Transverse colon (tissue), 4 donors: ENCODE results near the gene GRIK4. TPM values are rescaled to one million over a fixed set of nuclear protein-coding genes. Genes with fewer than 3 reads are reported as not detected.
"Not testable (repeated sequence)": the region's sequence is repeated elsewhere in the genome, so short reads cannot be mapped to it uniquely, and the experiment has no call there.

ENCODE experiments used
- DNase-seq: peaks from one replicate; pipeline ENCODE4 v3.0.0-alpha.2; 2019
- H3K27ac ChIP-seq, 4 donors: fragments of 200-600 bp; sonication (generic); 2 replicates each; pipeline ENCODE4 v1.5.1; 2016 to 2018; ENCODE audit warnings: inconsistent platforms in 4 of 4
- H3K27me3 ChIP-seq: fragments of 200-600 bp; sonication (generic); 2 replicates; pipeline ENCODE4 v1.5.1; 2017; ENCODE audit warnings: inconsistent platforms
- H3K36me3 ChIP-seq, 4 donors: fragments of 200-600 bp; sonication (generic); 2 replicates each; pipeline ENCODE4 v1.5.1; 2017 to 2019; ENCODE audit warnings: inconsistent platforms in 4 of 4
- H3K4me1 ChIP-seq, 4 donors: fragments of 200-600 bp; sonication (generic); 2 replicates each; pipeline ENCODE4 v1.5.1; 2017 to 2020; ENCODE audit warnings: inconsistent platforms in 4 of 4
- H3K4me3 ChIP-seq, 4 donors: fragments of 200-600 bp; sonication (generic); 1 replicate in 1 of 4; 2 replicates in 3 of 4; pipeline versions ENCODE4 v1.5.1 to v1.6.1; 2017 to 2019; ENCODE audit warnings: inconsistent platforms in 4 of 4
- H3K9me3 ChIP-seq, 2 donors: fragments of 200-600 bp; sonication (generic); 2 replicates each; pipeline ENCODE4 v1.5.1; 2017 to 2019; ENCODE audit warnings: inconsistent platforms in 2 of 2
- EP300 ChIP-seq: sonication (generic); formaldehyde crosslinking; IDR thresholded peaks from one replicate; pipeline ENCODE4 v1.6.1; 2017; ENCODE audit warnings: antibody characterized with exemption, low read depth
- POLR2A ChIP-seq: fragments of 450-650 bp; IDR thresholded peaks from one replicate; pipeline ENCODE4 v1.6.1; 2016; ENCODE audit warnings: antibody characterized with exemption, mild to moderate bottlenecking, moderate library complexity
- POLR2AphosphoS5 ChIP-seq, 3 donors: sonication (generic); formaldehyde crosslinking; IDR thresholded peaks; one replicate each; pipeline ENCODE4 v1.6.1; 2016; ENCODE audit warnings: antibody characterized with exemption in 3 of 3
- WGBS, 2 donors: methylation state at CpG; one replicate each; pipeline ENCODE4 v1.1.5; 2018; ENCODE audit warnings: low coverage in 1 of 2; 5-methylcytosine and 5-hydroxymethylcytosine counted together
- in situ Hi-C, 4 donors: fragments of 200-750 bp; cut with MboI; loops; one replicate each; pipeline versions ENCODE4 v1.15.0 to v1.15.1; 2017; ENCODE audit warnings: low sequenced_read_pairs in 3 of 4, low pct_ligation_motif_present in 1 of 4, low pct_unique_long_range_greater_than_20kb in 1 of 4
- intact Hi-C: fragments of 100-400 bp; cut with DNase I; formaldehyde crosslinking; loops from one replicate; pipeline ENCODE4 v1.15.1; 2023; ENCODE audit warnings: low total_unique reads
- total RNA-seq, 4 donors: library from RNA; depleted of rRNA; stranded (reverse); fragments of >200 nt; gene quantifications; one replicate each; pipeline ENCODE4 v1.1.0, GENCODE V29; 2016
- TF ChIP-seq, protein P1 (sequence below), 5 experiments: fragments of 200-600 bp in 3 of 5; fragments of 450-650 bp in 2 of 5; sonication (generic) in 3 of 5; IDR thresholded peaks; 1 replicate in 2 of 5; 2 replicates in 3 of 5; pipeline ENCODE4 v1.5.1; 2016 to 2017; ENCODE audit warnings: antibody characterized with exemption in 5 of 5, inconsistent platforms in 3 of 5, mild to moderate bottlenecking in 2 of 5, moderate library complexity in 1 of 5

The GRIK4 gene
- total RNA-seq, 4 donors from 2014 or later: 2.6 TPM; not detected in 3

DNA sequence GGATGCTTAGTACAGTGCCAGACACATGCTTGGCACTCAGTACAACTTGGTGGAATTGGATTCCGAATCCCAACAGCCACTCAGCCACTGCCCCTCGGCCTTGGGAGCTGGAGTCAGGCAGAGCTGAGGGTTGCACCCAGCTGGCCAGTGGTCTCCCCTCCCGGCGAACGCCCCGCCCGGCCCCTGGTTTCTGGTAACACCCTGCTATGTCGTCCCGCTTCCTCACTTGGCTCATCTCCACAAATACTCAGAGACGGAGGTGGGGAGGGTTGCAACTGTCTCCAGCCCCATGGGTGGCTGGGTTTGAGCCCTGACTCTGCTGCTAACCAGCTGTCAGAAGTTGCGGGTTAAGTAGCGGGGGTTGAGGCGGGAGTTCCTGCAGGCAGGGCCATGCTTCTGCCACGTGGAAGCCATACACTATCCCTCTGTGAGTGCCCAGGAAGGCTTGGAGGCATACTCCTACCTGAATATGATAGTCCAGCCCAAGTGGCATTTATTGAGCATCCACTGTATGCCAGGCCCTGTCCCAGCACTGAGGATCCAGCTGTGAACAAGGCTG is 67.1 kb downstream of the GRIK4 start:
- TF ChIP-seq POLR2A: no peak
- TF ChIP-seq, protein P1, sequence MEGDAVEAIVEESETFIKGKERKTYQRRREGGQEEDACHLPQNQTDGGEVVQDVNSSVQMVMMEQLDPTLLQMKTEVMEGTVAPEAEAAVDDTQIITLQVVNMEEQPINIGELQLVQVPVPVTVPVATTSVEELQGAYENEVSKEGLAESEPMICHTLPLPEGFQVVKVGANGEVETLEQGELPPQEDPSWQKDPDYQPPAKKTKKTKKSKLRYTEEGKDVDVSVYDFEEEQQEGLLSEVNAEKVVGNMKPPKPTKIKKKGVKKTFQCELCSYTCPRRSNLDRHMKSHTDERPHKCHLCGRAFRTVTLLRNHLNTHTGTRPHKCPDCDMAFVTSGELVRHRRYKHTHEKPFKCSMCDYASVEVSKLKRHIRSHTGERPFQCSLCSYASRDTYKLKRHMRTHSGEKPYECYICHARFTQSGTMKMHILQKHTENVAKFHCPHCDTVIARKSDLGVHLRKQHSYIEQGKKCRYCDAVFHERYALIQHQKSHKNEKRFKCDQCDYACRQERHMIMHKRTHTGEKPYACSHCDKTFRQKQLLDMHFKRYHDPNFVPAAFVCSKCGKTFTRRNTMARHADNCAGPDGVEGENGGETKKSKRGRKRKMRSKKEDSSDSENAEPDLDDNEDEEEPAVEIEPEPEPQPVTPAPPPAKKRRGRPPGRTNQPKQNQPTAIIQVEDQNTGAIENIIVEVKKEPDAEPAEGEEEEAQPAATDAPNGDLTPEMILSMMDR (IDR thresholded peaks at IDR 0.05): no peak
- TF ChIP-seq POLR2AphosphoS5 (IDR thresholded peaks at IDR 0.05): no peak
- no peak for TF ChIP-seq EP300
- in situ Hi-C loops: no loop called here
- DNase-seq: no peak
- Histone ChIP-seq H3K9me3 (peaks cover 0 to 4% of the 10 kb centered on the region in 2 donors), H3K4me1 (no peaks in the 10 kb centered on the region), H3K36me3 (no peaks in the 10 kb centered on the region), H3K27ac (no peak overlapping the region), H3K27me3 (peaks cover 36% of the 10 kb centered on the region), H3K4me3 (no peak overlapping the region)
- intact Hi-C loops: no loop called here
- 77% methylated on average over 14 of the region's 14 CpGs; no CpG with 5 or more reads in 1 of the 2 donors for WGBS, 2 donors

DNA sequence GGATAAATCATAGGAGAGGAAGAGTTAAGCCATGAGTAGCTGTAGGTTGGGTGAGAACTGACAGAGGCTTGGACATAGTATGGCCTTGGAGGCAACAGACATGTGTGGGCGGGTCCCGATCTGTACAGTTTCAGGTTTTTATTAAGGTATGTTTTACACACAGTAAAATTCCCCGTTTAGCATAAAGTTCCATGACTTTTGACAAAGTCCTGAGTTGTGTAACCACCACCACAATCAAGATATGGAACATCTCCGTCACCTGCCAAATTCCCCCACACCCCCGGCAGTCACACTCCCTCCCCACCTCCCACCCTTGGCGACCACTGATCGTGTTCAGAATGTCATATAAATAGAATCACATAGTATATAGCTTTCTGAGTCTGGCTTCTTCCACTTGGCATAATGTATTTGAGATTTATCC is 68.1 kb downstream of the GRIK4 start:
- H3K36me3 ChIP-seq: no peaks in the 10 kb centered on the region
- DNase-seq: no peak
- no peak overlapping the region for H3K4me3 ChIP-seq
- in situ Hi-C loops: no loop called here
- WGBS, 2 donors: 43 to 50% methylated on average over 7 of the region's 7 CpGs
- TF ChIP-seq EP300: no peak
- peaks cover 0 to 4% of the 10 kb centered on the region in 2 donors for H3K9me3 ChIP-seq
- intact Hi-C loops: no loop called here
- H3K4me1 ChIP-seq: no peaks in the 10 kb centered on the region
- H3K27me3 ChIP-seq: peaks cover 33% of the 10 kb centered on the region
- H3K27ac ChIP-seq: no peak overlapping the region

DNA sequence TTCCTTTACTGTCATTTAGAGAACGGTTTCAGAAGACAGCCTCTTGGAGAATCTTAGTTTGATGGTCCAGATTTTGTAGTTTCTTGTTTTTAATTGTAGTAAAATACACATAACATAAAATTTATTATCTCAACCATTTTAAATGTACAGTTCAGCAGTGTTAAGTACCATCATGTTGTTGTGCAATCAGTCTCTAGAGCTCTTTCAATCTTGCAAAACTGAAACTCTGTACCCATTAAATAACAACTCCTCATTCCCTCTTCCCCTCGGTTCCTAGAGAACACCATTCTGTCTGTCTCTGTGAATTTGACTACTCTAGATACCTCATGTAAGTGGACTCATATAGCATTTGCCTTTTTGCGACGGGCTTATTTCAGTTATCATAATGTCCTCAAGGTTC is 69.8 kb downstream of the GRIK4 start:
- peaks cover 36% of the 10 kb centered on the region for H3K27me3 ChIP-seq
- TF ChIP-seq EP300 (no peak), POLR2A (no peak), POLR2AphosphoS5 (IDR thresholded peaks at IDR 0.05) (no peak)
- TF ChIP-seq, protein P1 (IDR thresholded peaks at IDR 0.05): no peak
- no peak for DNase-seq
- peaks cover 0 to 4% of the 10 kb centered on the region in 2 donors for H3K9me3 ChIP-seq
- intact Hi-C loops: no loop called here
- no peak overlapping the region for H3K4me3 ChIP-seq
- in situ Hi-C loops: no loop called here
- WGBS, 2 donors: 49 to 52% methylated on average over 3 to 4 of the region's 4 CpGs
- no peak overlapping the region for H3K27ac ChIP-seq
- no peaks in the 10 kb centered on the region for H3K4me1 ChIP-seq
- H3K36me3 ChIP-seq: no peaks in the 10 kb centered on the region

DNA sequence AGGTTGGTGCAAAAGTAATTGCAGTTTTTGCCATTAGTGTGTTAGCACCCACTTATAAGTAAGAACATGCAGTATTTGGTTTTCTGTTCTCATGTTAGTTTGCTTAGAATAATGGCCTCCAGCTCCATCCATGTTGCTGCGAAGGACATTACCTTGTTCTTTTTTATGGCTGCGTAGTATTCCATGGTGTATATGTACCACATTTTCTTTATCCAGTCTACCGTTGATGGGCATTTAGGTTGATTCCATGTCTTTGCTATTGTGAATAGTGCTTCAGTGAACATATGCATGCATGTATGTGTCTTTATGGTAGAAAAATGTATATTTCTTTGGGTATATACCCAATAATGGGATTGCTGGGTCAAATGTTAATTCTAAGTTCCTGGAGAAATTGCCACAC is 71.0 kb downstream of the GRIK4 start:
- in situ Hi-C loops, H3K4me3 ChIP-seq, intact Hi-C loops, H3K4me1 ChIP-seq, DNase-seq, H3K27ac ChIP-seq, H3K9me3 ChIP-seq, H3K36me3 ChIP-seq: not testable (repeated sequence)
- 93% methylated on average over 3 of the region's 3 CpGs; no CpG with 5 or more reads in 1 of the 2 donors for WGBS, 2 donors
- H3K27me3 ChIP-seq: peaks cover 29% of the 10 kb centered on the region

DNA sequence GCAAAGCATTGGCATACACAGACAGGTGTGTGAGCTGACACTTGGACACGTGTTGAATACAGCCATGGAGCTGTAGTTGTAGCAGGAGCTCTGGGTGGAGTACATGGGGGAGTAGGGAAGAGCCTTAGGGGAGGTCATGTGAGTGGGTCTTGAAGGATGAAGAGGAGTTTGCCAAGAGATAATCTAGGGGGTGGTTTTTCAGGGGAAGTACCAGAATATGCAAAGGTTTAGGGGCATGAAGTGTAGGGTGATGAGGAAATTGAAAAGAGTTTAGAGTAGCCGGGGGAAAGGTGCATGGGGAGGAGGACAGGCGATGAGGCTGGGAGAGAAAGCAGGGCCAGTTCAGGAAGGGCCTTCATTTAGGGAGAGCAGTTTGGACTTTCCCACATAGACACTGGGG is 74.5 kb downstream of the GRIK4 start:
- Histone ChIP-seq H3K9me3 (peaks cover 0 to 4% of the 10 kb centered on the region in 2 donors), H3K36me3 (no peaks in the 10 kb centered on the region), H3K27me3 (peaks cover 21% of the 10 kb centered on the region), H3K4me3 (no peak overlapping the region), H3K27ac (no peak overlapping the region), H3K4me1 (no peaks in the 10 kb centered on the region)
- no peak for TF ChIP-seq POLR2AphosphoS5 (IDR thresholded peaks at IDR 0.05)
- no peak for TF ChIP-seq POLR2A
- TF ChIP-seq, protein P1 (IDR thresholded peaks at IDR 0.05): no peak
- no peak for TF ChIP-seq EP300
- DNase-seq: no peak
- in situ Hi-C loops (no loop called here), intact Hi-C loops (no loop called here)
- 57 to 59% methylated on average over 3 of the region's 3 CpGs for WGBS, 2 donors
